ENCODE data around the gene OGN.

GRCh38 chr9:92446536-92446935, 42.2 kb upstream of the OGN start:
- TF ChIP-seq, protein P1, sequence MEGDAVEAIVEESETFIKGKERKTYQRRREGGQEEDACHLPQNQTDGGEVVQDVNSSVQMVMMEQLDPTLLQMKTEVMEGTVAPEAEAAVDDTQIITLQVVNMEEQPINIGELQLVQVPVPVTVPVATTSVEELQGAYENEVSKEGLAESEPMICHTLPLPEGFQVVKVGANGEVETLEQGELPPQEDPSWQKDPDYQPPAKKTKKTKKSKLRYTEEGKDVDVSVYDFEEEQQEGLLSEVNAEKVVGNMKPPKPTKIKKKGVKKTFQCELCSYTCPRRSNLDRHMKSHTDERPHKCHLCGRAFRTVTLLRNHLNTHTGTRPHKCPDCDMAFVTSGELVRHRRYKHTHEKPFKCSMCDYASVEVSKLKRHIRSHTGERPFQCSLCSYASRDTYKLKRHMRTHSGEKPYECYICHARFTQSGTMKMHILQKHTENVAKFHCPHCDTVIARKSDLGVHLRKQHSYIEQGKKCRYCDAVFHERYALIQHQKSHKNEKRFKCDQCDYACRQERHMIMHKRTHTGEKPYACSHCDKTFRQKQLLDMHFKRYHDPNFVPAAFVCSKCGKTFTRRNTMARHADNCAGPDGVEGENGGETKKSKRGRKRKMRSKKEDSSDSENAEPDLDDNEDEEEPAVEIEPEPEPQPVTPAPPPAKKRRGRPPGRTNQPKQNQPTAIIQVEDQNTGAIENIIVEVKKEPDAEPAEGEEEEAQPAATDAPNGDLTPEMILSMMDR (conservative IDR thresholded peaks at IDR 0.05): no peak
- TF ChIP-seq ZFX (IDR thresholded peaks at IDR 0.05): no peak

Data from C4-2B (cell line).